22Rv1 (cell line): ENCODE measurements around the gene LIN7C.
A peak's percentile ranks its signal among the peaks of the same experiment; 100 is the strongest.

Experiments
- CTCF ChIP-seq: fragments of 450-650 bp; IDR thresholded peaks from 2 replicates; pipeline ENCODE4 v1.5.1; 2017; ENCODE audit warnings: mild to moderate bottlenecking
- ZFX ChIP-seq: fragments of 450-650 bp; IDR thresholded peaks from 2 replicates; pipeline ENCODE4 v1.6.1; 2017; ENCODE audit warnings: antibody characterized with exemption, borderline replicate concordance

GRCh38 chr11:27524155-27524554, 17.6 kb upstream of the LIN7C start:
- TF ChIP-seq CTCF (peak; percentile 33), ZFX (no peak)
